HG03108 (cell line): ENCODE measurements around the gene SUCLG2.

ENCODE experiments used
- ATAC-seq: cut with Tn5 transposase; IDR thresholded peaks from one replicate; pipeline ENCODE4 v1.9.1; 2021; ENCODE audit warnings: moderate library complexity; ENCODE audit not compliant: unreplicated experiment

Gene SUCLG2, protein sequence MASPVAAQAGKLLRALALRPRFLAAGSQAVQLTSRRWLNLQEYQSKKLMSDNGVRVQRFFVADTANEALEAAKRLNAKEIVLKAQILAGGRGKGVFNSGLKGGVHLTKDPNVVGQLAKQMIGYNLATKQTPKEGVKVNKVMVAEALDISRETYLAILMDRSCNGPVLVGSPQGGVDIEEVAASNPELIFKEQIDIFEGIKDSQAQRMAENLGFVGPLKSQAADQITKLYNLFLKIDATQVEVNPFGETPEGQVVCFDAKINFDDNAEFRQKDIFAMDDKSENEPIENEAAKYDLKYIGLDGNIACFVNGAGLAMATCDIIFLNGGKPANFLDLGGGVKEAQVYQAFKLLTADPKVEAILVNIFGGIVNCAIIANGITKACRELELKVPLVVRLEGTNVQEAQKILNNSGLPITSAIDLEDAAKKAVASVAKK

DNA sequence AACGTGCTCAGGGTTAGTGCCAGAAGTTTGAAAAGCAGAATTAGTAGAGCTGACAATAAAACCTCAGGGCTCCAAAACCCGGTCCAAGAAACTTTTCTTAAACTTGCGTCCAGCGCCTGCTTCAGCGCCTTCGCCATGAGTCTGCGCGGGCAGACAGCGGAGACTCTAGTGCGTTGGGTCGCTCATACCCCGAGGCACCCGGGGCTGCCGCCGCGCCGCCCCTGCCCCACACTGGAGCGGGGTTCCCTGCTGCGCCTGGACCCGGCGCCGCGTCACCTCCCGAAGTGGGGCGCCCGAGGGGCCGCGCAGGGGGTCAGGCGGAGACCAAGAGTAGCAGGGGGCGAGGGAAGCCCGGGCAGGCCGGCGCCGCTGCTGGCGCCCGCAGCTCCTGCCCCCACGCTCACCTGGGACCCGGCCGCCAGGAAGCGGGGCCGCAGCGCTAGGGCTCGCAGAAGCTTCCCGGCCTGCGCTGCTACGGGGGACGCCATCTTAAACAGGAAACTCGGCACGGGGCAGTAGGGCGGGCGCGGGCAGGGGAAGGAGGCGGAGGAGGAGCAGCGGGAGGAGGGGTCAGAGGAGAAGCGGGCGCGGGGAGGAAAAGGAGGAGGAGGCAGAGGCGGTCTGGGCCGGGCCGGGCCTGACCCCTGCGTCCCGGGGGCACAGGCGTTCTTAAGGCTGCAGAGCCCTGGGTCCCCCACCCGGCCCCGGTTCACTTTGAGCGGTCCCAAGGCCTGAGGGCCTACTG, at the start of gene SUCLG2:
Gene SUCLG2 (minus strand): TSS at position 514 of the 745 bp plus-strand sequence. CDS start 26 bp downstream, at position 488.
- peak; percentile 64 for ATAC-seq

DNA sequence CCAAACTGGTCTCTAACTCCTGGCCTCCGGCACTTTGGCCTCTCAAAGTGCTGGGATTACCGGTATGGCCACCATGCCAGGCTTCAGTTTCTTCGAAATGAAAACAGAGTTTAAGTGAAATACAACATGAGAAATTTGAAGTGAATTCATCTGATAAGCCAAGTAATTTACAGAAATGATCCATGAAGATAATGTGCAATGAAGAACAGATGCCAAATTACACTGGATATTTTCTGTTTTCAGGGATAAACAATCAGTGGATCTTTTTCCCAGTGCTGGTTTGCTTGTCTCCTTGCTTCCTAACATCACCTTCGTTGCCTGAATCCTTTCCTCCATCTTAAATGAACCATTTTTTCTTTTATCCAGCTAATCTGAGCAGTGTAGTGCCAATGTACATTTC, 46.2 kb upstream of the SUCLG2 start:
- ATAC-seq = no peak

DNA sequence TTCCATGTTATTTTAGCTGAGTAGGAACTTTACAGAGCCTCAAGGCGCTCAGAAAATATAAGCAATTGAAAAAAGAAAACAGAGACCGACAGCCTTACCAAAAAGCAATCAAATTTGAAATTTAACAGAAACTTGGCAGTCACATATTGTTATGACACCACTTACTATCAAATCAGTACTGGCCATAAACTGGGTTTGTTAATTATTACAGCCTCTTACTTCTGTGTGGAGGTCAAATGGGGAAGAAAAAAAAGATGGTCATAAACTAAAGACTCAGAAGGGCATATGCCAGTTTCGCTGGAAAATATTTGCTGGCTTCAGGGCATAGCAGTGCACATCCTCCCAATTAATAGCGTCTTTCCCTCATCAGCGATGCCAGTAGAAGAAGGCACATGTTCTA, 45.5 kb upstream of the SUCLG2 start:
- ATAC-seq = no peak

DNA sequence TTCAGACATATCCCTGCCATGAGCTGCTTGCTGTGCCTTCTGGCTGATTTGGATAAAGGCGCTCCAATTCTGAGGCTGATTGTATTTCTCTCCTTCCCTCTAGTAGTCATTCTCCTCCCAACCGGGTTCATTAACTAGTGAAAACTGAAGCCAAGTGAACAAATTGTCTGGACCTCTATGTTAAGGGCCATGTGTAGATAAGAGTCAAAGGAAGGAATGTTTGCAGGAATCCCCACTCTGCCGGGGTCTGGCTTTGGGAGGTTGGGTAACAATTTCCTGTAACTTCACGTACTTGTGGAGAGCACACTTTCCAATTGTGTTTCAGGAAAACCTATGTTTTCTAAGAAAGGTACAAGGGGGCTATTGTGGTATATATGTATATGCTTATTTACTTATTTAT, 38.2 kb upstream of the SUCLG2 start:
- no peak for ATAC-seq

DNA sequence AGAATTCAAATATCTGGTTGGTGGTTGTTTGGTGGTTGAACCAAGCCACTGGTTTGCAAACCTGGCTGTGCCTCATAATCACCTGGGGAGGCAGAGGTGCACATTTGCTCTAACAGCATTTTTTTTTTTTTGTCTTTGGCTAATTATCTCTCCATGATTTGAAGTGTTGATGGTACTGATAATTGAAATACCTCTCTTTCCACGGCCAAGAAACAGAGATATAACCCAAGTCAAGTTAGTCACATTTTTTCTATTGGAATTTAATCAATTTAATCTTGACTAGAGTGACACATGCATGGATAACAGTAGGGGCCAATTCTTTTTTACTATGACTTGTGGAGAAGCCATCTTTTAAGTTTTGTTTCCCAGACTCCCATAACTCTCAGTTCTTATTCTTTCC, 37.5 kb upstream of the SUCLG2 start:
- no peak for ATAC-seq

DNA sequence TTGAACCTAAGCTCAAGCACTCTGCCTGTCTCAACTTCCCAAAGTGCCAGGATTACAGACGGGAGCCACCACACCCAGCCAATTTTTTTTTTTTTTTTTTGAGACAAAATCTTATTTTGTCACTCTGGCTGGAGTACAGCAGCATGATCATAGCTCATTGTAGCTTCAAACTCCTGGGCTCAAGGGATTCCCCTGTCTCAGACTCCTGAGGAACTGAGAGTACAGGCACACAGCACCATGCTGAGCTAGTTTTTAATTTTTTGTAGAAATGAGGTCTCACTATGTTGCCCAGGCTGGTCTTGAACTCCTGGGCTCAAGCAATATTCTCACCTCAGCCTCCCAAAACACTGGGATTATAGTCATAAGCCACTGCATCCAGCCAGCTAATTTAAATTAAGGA, 36.8 kb upstream of the SUCLG2 start:
- ATAC-seq = no peak

DNA sequence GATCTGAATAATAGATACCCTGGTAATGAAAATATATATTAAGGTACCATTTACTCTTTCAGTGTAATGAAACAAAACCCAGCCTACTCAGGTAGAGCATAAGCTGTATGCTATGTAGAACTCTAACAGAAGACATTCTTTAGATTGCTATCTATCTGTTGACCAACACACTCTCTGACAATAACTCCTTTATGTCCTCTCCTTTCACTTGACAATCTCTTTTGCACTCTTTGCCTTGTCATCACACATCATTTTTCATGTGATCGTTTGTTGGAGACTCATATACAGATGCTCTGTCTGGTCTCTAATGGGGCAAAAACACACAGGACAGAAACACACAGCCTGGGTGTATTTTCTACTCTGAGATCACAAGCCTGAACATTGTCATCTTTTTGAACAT, 35.4 kb upstream of the SUCLG2 start:
- ATAC-seq = no peak

DNA sequence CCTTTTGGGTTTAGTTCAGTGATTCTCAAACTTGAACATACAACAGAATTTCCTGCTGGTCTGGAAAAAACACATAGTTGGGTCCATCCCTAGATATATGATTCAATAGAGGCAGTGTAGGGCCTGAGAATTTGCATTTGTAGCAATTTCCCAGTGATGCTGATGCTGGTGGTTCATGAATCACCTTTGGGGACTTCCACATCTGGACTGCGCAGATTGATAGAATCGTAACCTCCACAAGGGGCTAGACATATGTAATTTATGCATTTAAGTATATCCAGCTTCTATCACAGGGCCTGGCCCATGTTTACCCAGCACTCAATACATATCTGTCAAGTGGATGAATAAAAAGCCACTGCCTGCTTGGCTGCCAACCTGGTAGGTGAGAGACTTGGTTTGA, 33.8 kb upstream of the SUCLG2 start:
- ATAC-seq = no peak

DNA sequence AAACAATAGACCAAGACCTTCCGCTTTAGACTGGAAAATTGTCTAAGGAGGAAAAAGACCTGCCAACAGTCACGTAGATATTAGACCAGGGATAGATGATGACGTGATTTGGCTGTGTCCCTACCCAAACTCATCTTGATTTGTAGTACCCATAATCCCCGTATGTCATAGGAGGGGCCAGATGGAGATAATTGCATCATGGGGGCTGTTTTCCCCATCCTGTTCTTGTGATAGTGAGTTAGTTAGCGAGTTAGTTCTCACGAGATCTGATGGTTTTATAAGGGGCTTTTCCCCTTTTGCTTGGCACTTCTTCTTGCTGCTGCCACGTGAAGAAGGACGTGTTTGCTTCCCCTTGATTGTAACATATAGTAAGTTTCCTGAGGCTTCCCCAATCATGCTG, 31.7 kb upstream of the SUCLG2 start:
- ATAC-seq = no peak

DNA sequence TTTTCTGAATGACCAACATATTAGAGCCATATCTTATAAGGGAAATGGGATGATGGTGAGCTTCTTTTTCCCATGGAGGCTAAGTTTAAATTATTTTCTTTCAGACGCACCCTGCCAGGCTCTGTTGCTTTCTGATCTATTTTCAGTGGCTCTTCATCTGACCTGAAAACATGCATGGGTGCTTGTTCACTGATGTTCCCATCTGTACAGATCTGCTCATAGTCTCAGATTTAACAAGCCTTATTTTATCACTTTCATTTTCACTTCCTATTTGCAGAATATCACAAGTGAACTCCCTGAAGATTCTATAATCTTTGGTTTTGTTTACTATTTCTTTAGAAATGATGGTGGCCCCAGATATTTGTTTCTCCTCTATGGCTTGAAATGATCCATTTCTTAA, 31.1 kb upstream of the SUCLG2 start:
- peak; percentile 100 for ATAC-seq

DNA sequence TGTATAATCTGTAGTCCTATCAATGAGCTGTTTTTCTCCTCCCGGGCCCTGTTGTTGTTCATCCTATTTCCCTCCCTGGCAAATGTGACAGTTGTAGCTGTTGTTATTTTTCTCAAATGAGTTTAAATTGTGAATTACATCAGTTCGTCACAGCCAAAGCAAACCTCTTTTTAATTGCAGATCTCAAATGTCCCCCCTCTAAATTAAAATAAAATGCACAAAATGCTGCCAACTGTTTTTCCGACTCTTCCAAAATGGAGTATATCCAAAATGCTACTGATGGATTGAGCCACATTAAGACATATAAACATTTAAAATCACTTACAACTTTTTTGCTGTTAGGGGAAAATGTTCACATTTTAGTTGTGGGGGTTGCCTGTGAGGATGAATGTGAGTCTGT, 29.8 kb upstream of the SUCLG2 start:
- ATAC-seq = no peak

DNA sequence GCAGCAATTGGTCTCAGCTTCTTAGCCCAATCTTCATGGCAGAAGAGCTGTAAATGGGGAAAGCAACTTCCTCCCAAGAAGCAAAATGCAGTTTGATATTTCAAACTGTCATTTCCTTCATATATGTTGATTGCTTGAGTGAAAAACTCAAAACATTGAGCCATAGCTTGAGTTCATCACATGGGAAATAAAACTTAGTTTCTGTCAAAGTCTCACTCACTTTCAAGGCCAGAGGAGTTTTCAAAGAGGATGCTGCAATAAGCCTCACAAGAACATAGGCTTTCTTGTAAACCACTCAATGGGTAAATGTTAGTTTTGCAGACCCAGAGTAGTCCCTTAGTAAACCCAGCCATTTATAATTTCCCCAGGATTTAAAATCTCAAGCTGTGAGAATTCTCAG, 29.1 kb upstream of the SUCLG2 start:
- no peak for ATAC-seq

DNA sequence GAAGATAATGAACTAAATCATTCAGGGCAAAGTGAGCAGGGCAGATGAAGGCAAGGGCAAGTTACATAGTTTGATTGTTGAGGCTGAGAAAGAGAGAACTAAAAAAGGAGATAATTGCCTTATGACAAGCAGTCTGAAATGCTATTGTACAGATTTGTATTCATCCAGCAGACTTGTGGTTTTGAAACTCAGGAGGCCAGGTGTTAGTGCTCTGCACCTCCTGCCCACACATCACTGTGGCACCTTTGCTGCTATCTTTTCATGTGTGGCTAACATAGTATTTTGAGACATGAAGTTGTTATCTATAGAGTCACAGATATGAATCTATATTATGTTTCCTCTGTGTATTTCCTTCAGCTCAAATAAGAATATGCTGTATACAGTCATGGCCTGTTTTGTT, 24.3 kb upstream of the SUCLG2 start:
- ATAC-seq = peak; percentile 59

DNA sequence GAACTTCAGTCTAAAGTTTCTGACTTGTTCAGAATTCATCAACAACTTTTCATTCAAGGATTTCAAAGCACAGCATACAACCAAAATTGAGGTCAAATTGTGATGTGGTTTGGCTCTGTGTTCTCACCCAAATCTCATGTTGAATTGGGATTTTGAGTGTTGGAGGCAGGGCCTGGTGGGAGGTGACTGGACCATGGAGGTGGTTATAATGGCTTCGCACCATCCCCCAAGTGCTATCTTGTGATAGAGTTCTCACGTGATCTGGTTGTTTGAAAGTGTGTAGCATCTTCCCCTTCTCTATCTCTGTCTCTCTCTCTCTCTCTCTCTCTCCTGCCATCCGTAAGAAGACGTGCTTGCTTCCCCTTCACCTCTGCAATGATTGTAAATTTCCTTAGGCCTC, 19.6 kb upstream of the SUCLG2 start:
- no peak for ATAC-seq

DNA sequence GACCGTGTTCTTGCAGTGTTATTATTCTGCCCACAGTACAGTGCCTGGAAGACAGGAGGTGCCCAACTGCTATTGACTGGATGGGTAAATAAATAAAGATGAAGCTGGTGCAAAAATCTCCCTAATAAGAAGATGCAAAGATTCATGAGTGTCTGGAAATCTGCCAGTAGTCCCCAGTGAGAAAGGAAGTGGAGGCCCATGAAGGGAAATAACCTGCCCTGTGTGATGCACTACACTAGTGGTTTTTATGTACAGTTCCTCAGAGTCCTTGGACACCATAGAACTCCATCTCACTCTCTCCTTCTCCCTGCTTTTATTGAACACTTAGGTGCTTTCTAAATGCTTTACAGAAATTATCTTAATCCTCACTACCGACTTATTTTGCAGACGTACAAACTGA, 8.3 kb upstream of the SUCLG2 start:
- ATAC-seq = no peak

DNA sequence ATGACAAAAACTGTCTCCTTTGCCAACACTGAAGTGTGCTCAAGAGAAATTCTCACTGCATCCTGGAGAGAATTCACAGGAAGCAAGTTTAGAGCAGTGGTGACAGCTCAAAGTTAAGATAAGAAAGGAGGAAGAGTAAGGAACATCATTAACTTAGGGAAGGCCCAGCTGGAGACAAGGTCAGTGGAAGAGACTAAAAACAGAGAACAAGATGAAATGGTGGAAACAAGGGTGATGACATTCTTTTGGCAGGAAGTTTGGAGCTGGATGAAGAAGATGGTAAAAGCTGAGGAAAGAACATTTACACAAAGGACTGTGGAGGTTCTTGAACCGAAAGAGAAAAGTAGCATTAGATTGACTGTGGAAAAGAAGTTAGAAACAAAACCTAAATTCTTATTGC, 6.7 kb upstream of the SUCLG2 start:
- no peak for ATAC-seq

DNA sequence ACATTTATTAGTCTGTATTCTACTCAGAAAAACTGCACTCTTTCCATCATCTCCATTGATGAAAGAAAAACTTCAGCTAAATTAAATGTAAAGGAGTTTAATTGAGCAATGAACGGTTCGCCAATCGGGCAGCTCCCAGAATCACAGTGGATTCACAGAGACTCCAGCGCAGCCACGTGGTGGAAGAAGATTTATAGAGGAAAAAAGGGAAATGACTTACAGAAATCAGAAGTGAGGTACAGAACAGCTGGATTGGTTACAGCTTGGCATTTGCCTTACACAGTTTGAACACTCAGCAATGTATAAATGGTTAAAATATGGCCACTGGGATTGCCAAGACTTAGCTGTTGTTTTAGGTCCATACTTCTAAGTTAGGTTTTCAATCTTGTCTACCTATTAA, 2.8 kb upstream of the SUCLG2 start:
- no peak for ATAC-seq

DNA sequence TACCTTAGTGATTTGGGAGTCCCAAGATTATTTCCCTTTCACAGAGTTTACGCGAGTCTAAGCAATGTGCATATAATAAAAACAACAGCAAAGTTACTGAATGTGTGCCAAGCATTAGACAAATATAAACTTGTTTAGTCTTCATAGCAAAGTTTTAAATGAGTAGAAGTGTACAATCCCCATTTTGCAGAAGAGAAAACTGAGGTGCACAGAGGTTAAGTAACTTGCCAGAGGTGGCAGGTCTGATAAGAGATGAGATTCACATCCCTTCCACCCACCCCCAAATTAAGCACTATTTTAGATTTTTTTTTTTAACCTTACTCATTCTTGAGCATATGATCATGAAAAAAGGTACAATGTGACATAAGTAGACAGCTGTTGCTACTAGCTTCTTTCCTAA, 2.2 kb upstream of the SUCLG2 start:
- no peak for ATAC-seq

DNA sequence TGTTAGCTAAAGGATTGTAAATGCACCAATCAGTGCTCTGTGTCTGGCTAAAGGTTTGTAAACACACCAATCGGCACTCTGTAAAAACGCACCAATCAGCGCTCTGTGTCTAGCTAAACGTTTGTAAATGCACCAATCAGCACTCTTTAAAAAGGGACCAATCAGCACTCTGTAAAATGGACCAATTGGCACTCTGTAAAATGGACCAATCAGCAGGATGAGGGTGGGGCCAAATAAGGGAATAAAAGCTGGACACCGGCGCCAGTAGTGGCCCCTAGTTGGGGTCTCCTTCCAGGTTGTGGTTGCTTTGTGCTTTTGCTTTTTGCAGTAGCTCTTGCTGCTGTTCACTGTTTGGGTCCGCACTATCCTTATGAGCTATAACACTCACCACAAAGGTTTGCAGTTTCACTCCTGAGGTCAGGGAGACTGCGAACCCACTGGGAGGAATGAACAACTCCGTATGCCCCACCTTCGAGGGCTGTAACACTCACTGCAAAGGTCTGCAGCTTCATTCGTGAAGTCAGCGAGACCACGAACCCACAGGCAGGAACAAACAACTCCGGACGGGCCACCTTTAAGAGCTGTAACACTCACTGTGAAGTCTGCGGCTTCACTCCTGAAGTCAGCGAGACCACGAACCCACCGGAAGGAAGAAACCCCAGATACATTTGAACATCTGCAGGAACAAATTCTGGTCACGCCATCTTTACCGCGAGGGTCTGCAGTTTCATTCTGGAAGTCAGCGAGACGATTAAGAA, 1.1 kb upstream of the SUCLG2 start:
- ATAC-seq = peak; percentile 41

DNA sequence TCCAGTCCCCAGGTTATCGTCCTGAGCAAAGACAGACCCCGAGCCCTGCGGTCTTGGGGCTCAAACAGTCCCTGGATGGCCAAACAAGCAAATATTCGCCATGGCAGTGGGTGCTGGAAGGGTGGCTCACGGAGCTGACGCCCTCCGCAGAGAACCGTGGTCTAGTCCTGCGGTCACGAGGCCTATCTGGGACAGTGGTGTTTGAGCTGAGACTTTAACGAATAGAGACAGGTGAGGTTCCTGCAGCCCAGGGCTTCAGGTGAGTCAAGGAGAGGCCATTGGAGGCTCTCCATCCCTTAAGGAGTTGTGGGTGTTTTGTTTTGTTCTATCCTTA, 399 bp upstream of the SUCLG2 start:
- no peak for ATAC-seq

DNA sequence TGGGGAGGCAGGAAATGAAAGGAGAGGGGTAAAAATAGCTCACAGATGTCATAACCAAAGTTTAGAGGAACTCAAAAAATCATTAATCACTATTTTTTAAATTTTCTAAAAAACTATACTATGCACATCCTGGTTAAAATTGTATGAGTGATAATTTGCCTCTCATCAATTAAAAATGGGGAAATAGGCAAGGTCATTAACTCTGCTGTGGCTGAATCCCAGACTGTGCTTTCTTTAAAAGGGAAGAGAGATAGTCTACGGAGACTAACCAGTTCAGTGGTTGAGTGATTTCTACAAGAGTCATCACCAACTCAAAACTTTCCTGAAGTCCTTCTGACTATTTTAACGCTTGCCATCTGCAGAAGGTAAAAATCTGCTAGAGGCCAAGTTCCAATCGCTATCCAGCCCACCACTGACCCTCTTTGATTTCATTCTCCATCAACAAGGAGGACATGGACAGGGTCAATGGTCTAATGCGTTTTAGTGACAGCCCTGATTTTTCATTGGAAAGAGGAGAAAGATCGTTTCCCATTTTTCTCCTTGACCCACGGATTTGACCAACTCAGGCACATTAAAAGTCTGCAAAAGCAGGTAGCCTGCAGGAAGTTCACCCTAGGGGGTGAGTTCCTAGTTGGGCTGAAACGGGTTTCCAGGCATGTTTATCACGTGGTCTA, 850 bp downstream of the SUCLG2 start:
- ATAC-seq = peak; percentile 12
